Cardiac muscle cell (in vitro differentiated cells and primary cell): Measurements from ENCODE around the gene RBBP7. TPM values are rescaled to one million over a fixed set of nuclear protein-coding genes. Genes with fewer than 3 reads are reported as not detected.
A peak's percentile ranks its signal among the peaks of the same experiment; 100 is the strongest.

Source experiments
- DNase-seq, 2 donors: peaks; one replicate each; pipeline versions ENCODE4 v3.0.0 to v3.0.0-alpha.2; 2010 to 2017; ENCODE audit warnings: low read depth in 1 of 2, low spot score in 1 of 2
- H3K27ac ChIP-seq: fragments of 200-600 bp; sonication (generic); 2 replicates; pipeline ENCODE4 v1.5.1; 2016
- H3K27me3 ChIP-seq: fragments of 200-600 bp; sonication (generic); 2 replicates; pipeline ENCODE4 v1.6.0; 2016; ENCODE audit warnings: control low read depth
- H3K36me3 ChIP-seq: fragments of 200-600 bp; sonication (generic); 2 replicates; pipeline ENCODE4 v1.5.1; 2016; ENCODE audit warnings: control low read depth
- H3K4me1 ChIP-seq: fragments of 200-600 bp; sonication (generic); 2 replicates; pipeline ENCODE4 v1.8.1; 2017; ENCODE audit warnings: low read depth, mild to moderate bottlenecking, mixed run types
- H3K4me3 ChIP-seq: fragments of 200-600 bp; sonication (generic); 2 replicates; pipeline ENCODE4 v1.5.1; 2016; ENCODE audit warnings: mild to moderate bottlenecking
- H3K9me3 ChIP-seq: fragments of 200-600 bp; sonication (generic); 2 replicates; pipeline ENCODE4 v1.5.1; 2017; ENCODE audit warnings: low read depth, mild to moderate bottlenecking, control low read depth
- polyA plus RNA-seq: library from polyadenylated mRNA; unstranded; fragments of >200 nt; fragmentation: Nextera tagmentation; extraction: Ambion mirVana; gene quantifications from 2 replicates; pipeline ENCODE4 v1.2.1, GENCODE V29; 2016
- total RNA-seq: library from RNA; depleted of rRNA; stranded (reverse); fragments of >200 nt; gene quantifications from 2 replicates; pipeline ENCODE4 v1.2.3, GENCODE V29; 2016
- TF ChIP-seq, protein P1 (sequence below): IDR thresholded peaks from 2 replicates; pipeline ENCODE4 v1.5.1; 2012; ENCODE audit warnings: low read depth, mild to moderate bottlenecking, low read length

RBBP7 gene
- total and polyA plus RNA-seq, 2 experiments from 2014 or later, result 231 to 448 TPM

DNA sequence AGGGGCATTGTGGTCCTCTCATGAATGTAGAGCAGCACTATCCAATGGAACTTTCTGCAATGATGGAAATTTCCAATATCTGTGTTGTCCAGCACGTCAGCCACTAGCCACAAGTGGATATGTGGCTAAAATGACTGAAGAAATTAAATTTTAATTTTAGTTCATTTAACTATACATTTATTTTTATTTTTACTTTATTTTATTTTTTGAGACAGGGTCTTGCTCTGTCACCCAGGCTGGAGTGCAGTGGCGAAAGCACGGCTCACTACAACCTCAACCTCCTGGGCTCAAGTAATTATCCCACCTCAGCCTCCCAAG, 13.3 kb upstream of the RBBP7 start:
- peaks cover 3% of the 10 kb centered on the region for H3K4me1 ChIP-seq
- no peak for DNase-seq
- no peaks in the 10 kb centered on the region for H3K36me3 ChIP-seq
- H3K27me3 ChIP-seq, result no peaks in the 10 kb centered on the region
- no peak overlapping the region for H3K27ac ChIP-seq
- peak overlapping the region; percentile 57 for H3K4me3 ChIP-seq
- TF ChIP-seq, protein P1, sequence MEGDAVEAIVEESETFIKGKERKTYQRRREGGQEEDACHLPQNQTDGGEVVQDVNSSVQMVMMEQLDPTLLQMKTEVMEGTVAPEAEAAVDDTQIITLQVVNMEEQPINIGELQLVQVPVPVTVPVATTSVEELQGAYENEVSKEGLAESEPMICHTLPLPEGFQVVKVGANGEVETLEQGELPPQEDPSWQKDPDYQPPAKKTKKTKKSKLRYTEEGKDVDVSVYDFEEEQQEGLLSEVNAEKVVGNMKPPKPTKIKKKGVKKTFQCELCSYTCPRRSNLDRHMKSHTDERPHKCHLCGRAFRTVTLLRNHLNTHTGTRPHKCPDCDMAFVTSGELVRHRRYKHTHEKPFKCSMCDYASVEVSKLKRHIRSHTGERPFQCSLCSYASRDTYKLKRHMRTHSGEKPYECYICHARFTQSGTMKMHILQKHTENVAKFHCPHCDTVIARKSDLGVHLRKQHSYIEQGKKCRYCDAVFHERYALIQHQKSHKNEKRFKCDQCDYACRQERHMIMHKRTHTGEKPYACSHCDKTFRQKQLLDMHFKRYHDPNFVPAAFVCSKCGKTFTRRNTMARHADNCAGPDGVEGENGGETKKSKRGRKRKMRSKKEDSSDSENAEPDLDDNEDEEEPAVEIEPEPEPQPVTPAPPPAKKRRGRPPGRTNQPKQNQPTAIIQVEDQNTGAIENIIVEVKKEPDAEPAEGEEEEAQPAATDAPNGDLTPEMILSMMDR, result no peak
- no peaks in the 10 kb centered on the region for H3K9me3 ChIP-seq

DNA sequence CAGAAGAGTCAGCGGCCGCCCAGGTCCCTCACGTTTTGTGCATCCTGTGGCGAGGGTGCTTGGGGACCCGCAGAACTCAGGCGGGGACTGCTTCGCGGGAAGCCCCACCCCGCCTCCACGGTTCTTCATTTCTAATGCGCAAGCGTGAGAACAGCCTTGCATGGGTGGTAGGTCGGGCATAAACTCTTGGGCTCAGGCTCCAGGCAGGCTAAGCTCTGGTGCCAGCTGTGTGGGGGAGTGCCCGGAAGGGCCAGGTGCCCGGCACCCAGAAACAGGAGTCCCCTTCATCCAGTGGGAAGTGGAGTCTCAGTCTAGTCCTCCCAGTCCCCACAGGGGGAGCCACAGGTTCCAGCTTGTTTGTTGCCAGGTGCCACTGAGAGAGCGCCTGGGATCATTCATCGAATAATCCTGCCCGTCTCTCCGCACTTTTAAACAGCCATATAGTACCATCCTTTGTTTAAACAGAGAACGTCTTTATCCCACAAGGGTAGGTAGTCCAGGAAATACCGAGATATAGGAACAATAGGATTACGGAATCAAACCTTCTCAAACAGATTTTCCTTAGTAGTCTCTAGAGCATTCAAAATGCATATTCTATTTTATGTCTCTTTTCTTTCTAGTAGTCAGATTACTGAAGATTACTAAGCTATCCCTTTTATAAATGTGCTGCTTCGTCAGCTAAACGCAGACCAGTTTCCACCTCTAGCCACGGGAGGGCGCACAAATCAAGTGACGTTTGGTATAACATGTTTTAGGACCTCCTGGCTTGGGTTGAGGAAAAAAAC, 12.7 kb upstream of the RBBP7 start:
- Histone ChIP-seq H3K27me3 (no peaks in the 10 kb centered on the region), H3K4me1 (peaks cover 3% of the 10 kb centered on the region), H3K4me3 (peak overlapping the region; percentile 57), H3K27ac (no peak overlapping the region), H3K9me3 (no peaks in the 10 kb centered on the region), H3K36me3 (no peaks in the 10 kb centered on the region)
- DNase-seq, result peak; percentile 73 to 83
- TF ChIP-seq, protein P1, result peak; percentile 56

DNA sequence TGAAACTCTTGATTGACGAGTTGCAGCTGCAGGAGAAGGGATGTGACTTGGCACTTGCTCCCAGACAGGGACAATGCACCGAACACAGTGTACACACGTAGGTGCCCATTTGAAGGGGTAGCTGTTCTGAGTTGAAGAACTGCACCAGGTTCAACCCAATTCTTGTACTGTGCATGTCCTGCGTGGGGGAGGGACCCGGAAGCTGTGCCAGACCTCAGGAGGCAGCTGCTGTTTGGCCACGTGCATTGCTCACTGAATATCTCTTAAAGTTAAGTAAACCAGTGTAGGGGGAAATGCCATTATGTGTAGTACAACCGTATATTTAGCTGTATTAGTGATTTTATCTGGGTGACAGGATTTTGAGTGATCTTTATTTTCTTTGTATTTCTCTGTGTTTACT, 12.0 kb upstream of the RBBP7 start:
- Histone ChIP-seq H3K27me3 (no peaks in the 10 kb centered on the region), H3K4me1 (peaks cover 3% of the 10 kb centered on the region), H3K9me3 (no peaks in the 10 kb centered on the region), H3K27ac (no peak overlapping the region), H3K36me3 (no peaks in the 10 kb centered on the region), H3K4me3 (no peak overlapping the region)
- peak in 1 of 2 donors; percentile 53 for DNase-seq
- TF ChIP-seq, protein P1, result no peak

DNA sequence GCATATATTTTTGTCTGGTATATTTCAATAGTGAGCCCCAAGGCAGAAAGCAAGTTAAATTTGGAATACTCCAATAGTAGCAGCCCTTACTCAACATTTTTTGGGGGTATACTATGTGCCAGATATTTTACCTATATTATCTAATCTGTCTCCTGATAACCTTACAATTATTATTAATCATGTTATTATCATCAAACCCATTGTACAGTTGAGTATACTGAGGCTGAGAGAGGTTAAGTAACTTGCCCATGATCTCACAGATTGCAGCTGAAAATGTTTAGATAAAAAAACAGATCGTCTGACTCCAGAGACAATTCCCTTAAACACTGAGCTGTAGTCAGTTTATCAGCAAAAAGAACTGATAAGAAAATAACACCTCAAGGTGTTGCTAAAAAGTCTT, 6.5 kb upstream of the RBBP7 start:
- no peaks in the 10 kb centered on the region for H3K27me3 ChIP-seq
- H3K4me1 ChIP-seq, result peaks cover 7% of the 10 kb centered on the region
- H3K27ac ChIP-seq, result no peak overlapping the region
- TF ChIP-seq, protein P1, result no peak
- DNase-seq, result no peak
- no peaks in the 10 kb centered on the region for H3K36me3 ChIP-seq
- no peaks in the 10 kb centered on the region for H3K9me3 ChIP-seq
- no peak overlapping the region for H3K4me3 ChIP-seq

DNA sequence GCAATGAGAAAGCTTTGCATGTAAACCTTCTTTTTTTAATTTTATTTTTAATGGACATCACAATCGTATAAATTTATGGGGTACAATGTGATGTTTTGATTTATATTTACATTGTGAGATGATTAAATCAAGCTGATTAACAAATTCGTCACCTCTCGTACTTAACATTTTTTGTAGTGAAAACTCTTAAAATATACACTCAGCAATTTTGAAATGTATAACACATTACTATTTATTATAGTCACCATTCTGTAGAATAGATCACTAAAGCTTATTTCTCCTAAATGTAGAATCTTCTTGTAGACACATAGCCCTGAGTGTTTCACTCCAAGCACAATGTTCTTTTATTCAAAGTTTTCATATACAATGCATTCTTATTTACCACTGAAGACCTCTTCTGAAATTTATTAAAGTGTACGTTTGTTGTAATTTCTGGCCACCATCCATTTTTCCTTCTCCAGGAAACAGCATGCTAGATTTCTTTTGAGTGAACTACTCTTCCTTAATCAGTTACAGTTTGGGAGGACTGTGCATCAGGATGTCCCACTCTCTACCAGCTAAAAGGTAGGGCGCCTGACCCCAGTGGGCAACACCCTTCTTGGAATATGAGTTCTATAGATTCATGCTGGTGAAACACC, 4.4 kb upstream of the RBBP7 start:
- Histone ChIP-seq H3K27me3 (no peaks in the 10 kb centered on the region), H3K9me3 (no peaks in the 10 kb centered on the region), H3K36me3 (no peaks in the 10 kb centered on the region), H3K4me1 (peaks cover 14% of the 10 kb centered on the region), H3K27ac (no peak overlapping the region), H3K4me3 (no peak overlapping the region)
- TF ChIP-seq, protein P1, result no peak
- DNase-seq, result no peak
